Spleen (tissue), 11 donors: ENCODE measurements around the gene FUT3. TPM values are rescaled to one million over a fixed set of nuclear protein-coding genes. Genes with fewer than 3 reads are reported as not detected.

Source experiments
- DNase-seq: peaks from one replicate; pipeline ENCODE4 v3.0.0-alpha.2; 2020
- H3K27ac ChIP-seq, 8 donors: fragments of 200-600 bp; sonication (generic) in 7 of 8; 1 replicate in 4 of 8; 2 replicates in 4 of 8; pipeline versions ENCODE4 v1.5.0 to v1.8.0; 2016 to 2021; ENCODE audit warnings: inconsistent platforms in 4 of 8, mild to moderate bottlenecking in 4 of 8, moderate library complexity in 1 of 8
- H3K27me3 ChIP-seq, 7 donors: fragments of 200-600 bp; sonication (generic) in 6 of 7; replicated peaks in 1 of 7; 1 replicate in 4 of 7; 2 replicates in 3 of 7; pipeline versions ENCODE4 v1.5.0 to v1.8.0; 2016 to 2021; ENCODE audit warnings: inconsistent platforms in 3 of 7, mild to moderate bottlenecking in 1 of 7
- H3K36me3 ChIP-seq, 6 donors: fragments of 200-600 bp; sonication (generic) in 5 of 6; 1 replicate in 4 of 6; 2 replicates in 2 of 6; pipeline versions ENCODE4 v1.5.0 to v1.8.0; 2016 to 2021; ENCODE audit warnings: inconsistent platforms in 2 of 6
- H3K4me1 ChIP-seq, 6 donors: fragments of 200-600 bp; sonication (generic) in 5 of 6; 1 replicate in 3 of 6; 2 replicates in 3 of 6; pipeline versions ENCODE4 v1.5.0 to v1.8.0; 2016 to 2021; ENCODE audit warnings: inconsistent platforms in 3 of 6
- H3K4me3 ChIP-seq, 8 donors: fragments of 200-600 bp; sonication (generic) in 7 of 8; 1 replicate in 4 of 8; 2 replicates in 4 of 8; pipeline versions ENCODE4 v1.5.0 to v1.8.0; 2016 to 2021; ENCODE audit warnings: inconsistent platforms in 4 of 8, mild to moderate bottlenecking in 4 of 8, moderate library complexity in 2 of 8
- H3K9me3 ChIP-seq, 8 donors: fragments of 200-600 bp; sonication (generic) in 7 of 8; 1 replicate in 4 of 8; 2 replicates in 4 of 8; pipeline versions ENCODE4 v1.5.0 to v1.8.0; 2016 to 2021; ENCODE audit warnings: inconsistent platforms in 4 of 8
- CTCF ChIP-seq, 11 experiments: fragments of 200-600 bp in 7 of 11; fragments of 450-650 bp in 4 of 11; sonication (generic) in 4 of 11; IDR thresholded peaks in 8 of 11; conservative IDR thresholded peaks in 3 of 11; 1 replicate in 7 of 11; 2 replicates in 4 of 11; pipeline versions ENCODE4 v1.4.0 to v1.8.0; 2016 to 2021; ENCODE audit warnings: antibody characterized with exemption in 11 of 11, inconsistent platforms in 4 of 11, mild to moderate bottlenecking in 1 of 11
- POLR2A ChIP-seq, 3 donors: fragments of 450-650 bp; IDR thresholded peaks; one replicate each; pipeline ENCODE4 v1.5.1; 2017; ENCODE audit warnings: antibody characterized with exemption in 3 of 3, mild to moderate bottlenecking in 1 of 3
- POLR2AphosphoS5 ChIP-seq, 3 donors: sonication (generic); formaldehyde crosslinking; IDR thresholded peaks; one replicate each; pipeline ENCODE4 v1.5.1; 2017; ENCODE audit warnings: antibody characterized with exemption in 3 of 3
- WGBS, 5 donors: extraction: QIAGEN DNeasy Blood & Tissue Kit in 3 of 5; methylation state at CpG; one replicate each; pipeline versions ENCODE4 v1.1.5 to v1.1.7; 2013 to 2018; 5-methylcytosine and 5-hydroxymethylcytosine counted together
- intact Hi-C: fragments of 100-400 bp; cut with DNase I; formaldehyde crosslinking; loops from one replicate; pipeline ENCODE4 v1.15.0; 2023; ENCODE audit warnings: low total_unique reads
- polyA plus RNA-seq, 3 donors: library from polyadenylated mRNA; stranded (reverse); fragments of 200-250 nt; gene quantifications; one replicate each; pipeline ENCODE4 v1.2.1, GENCODE V29; 2013
- total RNA-seq, 7 donors: library from RNA; depleted of rRNA in 3 of 7; stranded (reverse); fragments of >200 nt in 3 of 7; fragmentation: NEBNext Ultra II Directional in 4 of 7; extraction: Animal tissue kit (Norgen Biotek cat#: 25700) in 4 of 7; gene quantifications; one replicate each; pipeline versions ENCODE4 v1.1.0 to v1.2.1, GENCODE V29; 2016 to 2021
- donor health status: healthy with polysubstance abuse.
- donor health status: DM: no; HTN: no; CAD: no; lungs with moderate emphysema.
- donor health status: DM: no; HTN: no; CAD: no.
- donor health status: Bipolar disorder and iron deficiency.
- donor health status: healthy.
- donor health status: DM: no; HTN: no; CAD: no.
- donor health status: DM: yes; HTN: yes; CAD: no.

FUT3 gene
- total and polyA plus RNA-seq, 10 donors, result 0.06 to 0.12 TPM; not detected in 8

GRCh38 chr19:5881543-5882299 lies 30.5 kb upstream of the FUT3 start:
- WGBS, 5 donors, result 59 to 73% (median 67%) methylated on average over 17 to 19 of the region's 19 CpGs
- intact Hi-C loops, result no loop called here
- Histone ChIP-seq H3K36me3 (no peaks in the 10 kb centered on the region), H3K4me3 (no peak overlapping the region), H3K4me1 (peaks cover 0 to 4% (median 0%) of the 10 kb centered on the region in 6 donors), H3K27me3 (peaks cover 0 to 66% (median 13%) of the 10 kb centered on the region in 7 donors), H3K9me3 (no peaks in the 10 kb centered on the region), H3K27ac (no peak overlapping the region)
- TF ChIP-seq POLR2AphosphoS5 (IDR thresholded peaks at IDR 0.05) (no peak), POLR2A (IDR thresholded peaks at IDR 0.05) (no peak), CTCF (IDR thresholded peaks at IDR 0.05 in 8 of 11, conservative IDR thresholded peaks at IDR 0.05 in 3 of 11) (no peak)
- DNase-seq, result no peak

DNA sequence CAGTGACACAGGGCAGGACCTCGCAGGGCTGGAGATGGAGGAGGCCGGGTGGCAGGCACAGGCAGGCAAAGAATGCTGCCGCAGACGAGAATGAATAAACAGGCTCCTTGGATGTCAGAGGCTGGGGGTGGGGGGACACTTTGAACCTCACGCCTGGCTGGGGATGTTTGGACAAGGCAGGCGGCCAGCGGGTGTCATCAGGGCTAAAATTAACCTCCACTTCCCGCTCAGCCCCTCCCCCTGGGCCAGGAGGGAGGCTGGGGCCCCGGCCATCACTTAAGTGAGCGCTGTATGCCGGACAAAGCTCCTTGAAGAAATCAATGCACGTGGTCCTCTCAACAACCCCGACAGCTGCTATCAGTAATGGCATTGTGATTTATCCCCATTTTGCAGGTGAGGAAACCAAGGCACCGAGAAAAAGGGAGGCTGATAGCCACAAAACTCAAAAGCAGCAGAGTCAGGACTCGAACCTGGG lies 29.4 kb upstream of the FUT3 start:
- TF ChIP-seq CTCF (IDR thresholded peaks at IDR 0.05 in 8 of 11, conservative IDR thresholded peaks at IDR 0.05 in 3 of 11) (no peak), POLR2AphosphoS5 (IDR thresholded peaks at IDR 0.05) (no peak), POLR2A (IDR thresholded peaks at IDR 0.05) (no peak)
- no peak for DNase-seq
- H3K9me3 ChIP-seq, result no peaks in the 10 kb centered on the region
- H3K36me3 ChIP-seq, result no peaks in the 10 kb centered on the region
- WGBS, 5 donors, result 14 to 28% (median 20%) methylated on average over 13 to 15 of the region's 15 CpGs
- peaks cover 0 to 67% (median 13%) of the 10 kb centered on the region in 7 donors for H3K27me3 ChIP-seq
- intact Hi-C loops, result no loop called here
- no peak overlapping the region for H3K4me3 ChIP-seq
- H3K4me1 ChIP-seq, result peaks cover 0 to 4% (median 0%) of the 10 kb centered on the region in 6 donors
- no peak overlapping the region for H3K27ac ChIP-seq

DNA sequence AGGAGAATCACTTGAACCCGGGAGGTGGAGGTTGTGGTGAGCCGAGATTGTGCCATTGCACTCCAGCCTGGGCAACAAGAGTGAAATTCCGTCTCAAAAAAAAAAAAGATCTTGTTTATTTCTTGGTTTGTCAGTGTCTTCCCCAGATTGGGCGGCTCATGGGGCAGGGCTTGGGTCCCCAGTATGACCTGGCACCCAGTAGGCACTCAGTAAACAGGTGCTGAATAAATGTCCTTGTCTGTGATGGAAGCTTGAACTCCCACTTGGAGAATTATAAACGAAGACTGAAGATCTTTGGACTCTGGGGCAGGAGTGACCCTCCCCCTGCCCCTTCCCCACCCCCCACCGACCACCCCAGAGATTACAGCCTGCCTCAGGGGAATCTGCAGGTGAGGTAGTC lies 28.9 kb upstream of the FUT3 start:
- Histone ChIP-seq H3K9me3 (no peaks in the 10 kb centered on the region), H3K4me1 (peaks cover 0 to 4% (median 0%) of the 10 kb centered on the region in 6 donors), H3K27ac (no peak overlapping the region), H3K27me3 (peaks cover 0 to 71% (median 13%) of the 10 kb centered on the region in 7 donors), H3K36me3 (no peaks in the 10 kb centered on the region), H3K4me3 (no peak overlapping the region)
- WGBS, 5 donors, result 38 to 48% (median 44%) methylated on average over 4 to 6 of the region's 6 CpGs
- no peak for DNase-seq
- TF ChIP-seq POLR2A (IDR thresholded peaks at IDR 0.05) (no peak), POLR2AphosphoS5 (IDR thresholded peaks at IDR 0.05) (no peak), CTCF (IDR thresholded peaks at IDR 0.05 in 8 of 11, conservative IDR thresholded peaks at IDR 0.05 in 3 of 11) (no peak)
- intact Hi-C loops, result no loop called here

DNA sequence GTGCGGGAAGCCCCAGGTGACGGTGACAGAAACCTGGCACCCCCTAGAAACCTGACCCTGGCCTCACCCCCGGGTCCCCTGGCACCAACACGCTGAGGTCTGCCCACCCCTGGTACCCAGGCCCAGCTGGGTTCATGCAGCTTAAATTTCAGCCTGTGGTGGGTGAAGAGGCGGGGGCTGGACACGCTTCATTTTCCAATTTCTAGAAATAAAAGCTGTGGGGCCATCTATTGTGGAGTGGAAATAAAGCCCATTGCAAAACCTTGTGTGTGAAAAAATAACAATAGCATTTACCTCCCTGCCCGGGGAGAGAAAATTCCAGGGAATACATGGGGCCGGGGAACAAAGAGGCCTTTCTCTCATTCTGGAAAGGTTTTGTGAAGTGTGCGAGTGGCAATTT lies 26.6 kb upstream of the FUT3 start:
- intact Hi-C loops, result no loop called here
- peaks cover 0 to 73% (median 13%) of the 10 kb centered on the region in 7 donors for H3K27me3 ChIP-seq
- DNase-seq, result no peak
- no peak overlapping the region for H3K4me3 ChIP-seq
- no peak for TF ChIP-seq POLR2AphosphoS5 (IDR thresholded peaks at IDR 0.05)
- TF ChIP-seq POLR2A (IDR thresholded peaks at IDR 0.05), result no peak
- no peak for TF ChIP-seq CTCF (IDR thresholded peaks at IDR 0.05 in 8 of 11, conservative IDR thresholded peaks at IDR 0.05 in 3 of 11)
- H3K27ac ChIP-seq, result no peak overlapping the region
- no peaks in the 10 kb centered on the region for H3K36me3 ChIP-seq
- 71 to 86% (median 83%) methylated on average over 9 of the region's 9 CpGs for WGBS, 5 donors
- H3K9me3 ChIP-seq, result no peaks in the 10 kb centered on the region
- peaks cover 0 to 4% (median 0%) of the 10 kb centered on the region in 6 donors for H3K4me1 ChIP-seq
